ENCODE data around the gene RTN4RL2.

The RTN4RL2 gene

DNA sequence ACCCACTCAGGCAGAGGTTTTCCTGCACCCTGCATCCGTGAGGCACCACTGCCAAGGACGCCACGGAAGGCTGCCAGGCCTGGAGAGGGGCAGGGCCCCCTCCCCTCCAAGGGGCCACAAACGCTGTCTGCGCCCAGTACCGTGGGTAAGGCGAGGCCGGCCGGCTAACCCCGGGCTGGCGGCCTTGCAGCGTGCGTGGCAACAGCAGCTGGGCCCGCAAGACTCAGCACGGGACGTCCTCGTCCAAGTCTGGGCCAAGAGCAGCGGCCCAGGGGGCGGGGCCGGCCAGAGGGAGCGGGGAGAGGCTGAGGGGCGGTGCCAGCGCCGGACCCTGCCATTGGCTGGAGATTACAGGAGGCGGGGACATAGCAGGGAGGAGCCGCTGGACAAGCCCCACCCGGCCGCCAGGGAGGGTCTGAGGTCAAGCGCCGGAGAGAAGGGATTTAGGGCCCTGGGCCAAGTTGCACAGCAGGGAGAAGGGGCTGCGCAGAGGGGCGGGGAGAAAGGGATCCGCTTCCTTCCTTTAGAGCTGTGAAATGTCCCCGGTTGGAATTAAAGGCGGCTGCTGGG, 39.2 kb downstream of the RTN4RL2 start:
- no peak for TF ChIP-seq ZFX (IDR thresholded peaks at IDR 0.05)
- TF ChIP-seq, protein P1, sequence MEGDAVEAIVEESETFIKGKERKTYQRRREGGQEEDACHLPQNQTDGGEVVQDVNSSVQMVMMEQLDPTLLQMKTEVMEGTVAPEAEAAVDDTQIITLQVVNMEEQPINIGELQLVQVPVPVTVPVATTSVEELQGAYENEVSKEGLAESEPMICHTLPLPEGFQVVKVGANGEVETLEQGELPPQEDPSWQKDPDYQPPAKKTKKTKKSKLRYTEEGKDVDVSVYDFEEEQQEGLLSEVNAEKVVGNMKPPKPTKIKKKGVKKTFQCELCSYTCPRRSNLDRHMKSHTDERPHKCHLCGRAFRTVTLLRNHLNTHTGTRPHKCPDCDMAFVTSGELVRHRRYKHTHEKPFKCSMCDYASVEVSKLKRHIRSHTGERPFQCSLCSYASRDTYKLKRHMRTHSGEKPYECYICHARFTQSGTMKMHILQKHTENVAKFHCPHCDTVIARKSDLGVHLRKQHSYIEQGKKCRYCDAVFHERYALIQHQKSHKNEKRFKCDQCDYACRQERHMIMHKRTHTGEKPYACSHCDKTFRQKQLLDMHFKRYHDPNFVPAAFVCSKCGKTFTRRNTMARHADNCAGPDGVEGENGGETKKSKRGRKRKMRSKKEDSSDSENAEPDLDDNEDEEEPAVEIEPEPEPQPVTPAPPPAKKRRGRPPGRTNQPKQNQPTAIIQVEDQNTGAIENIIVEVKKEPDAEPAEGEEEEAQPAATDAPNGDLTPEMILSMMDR (conservative IDR thresholded peaks at IDR 0.05), result no peak
- H3K27ac ChIP-seq, result peak overlapping the region; percentile 86

- TF ChIP-seq ZFX (IDR thresholded peaks at IDR 0.05), result no peak
- TF ChIP-seq, protein P1 (conservative IDR thresholded peaks at IDR 0.05), result no peak
- H3K27ac ChIP-seq, result peak overlapping the region; percentile 86
Measured at GRCh38 chr11:57499983-57500461, 39.7 kb downstream of the RTN4RL2 start.

- TF ChIP-seq ZFX (IDR thresholded peaks at IDR 0.05), result no peak
- TF ChIP-seq, protein P1 (conservative IDR thresholded peaks at IDR 0.05), result no peak
- peak overlapping the region; percentile 86 for H3K27ac ChIP-seq
Measured at GRCh38 chr11:57500515-57500914, 40.2 kb downstream of the RTN4RL2 start.

GRCh38 chr11:57500926-57501325, 40.6 kb downstream of the RTN4RL2 start:
- peak overlapping the region; percentile 86 for H3K27ac ChIP-seq
- TF ChIP-seq, protein P1 (conservative IDR thresholded peaks at IDR 0.05), result no peak
- no peak for TF ChIP-seq ZFX (IDR thresholded peaks at IDR 0.05)

GRCh38 chr11:57501953-57502352, 41.6 kb downstream of the RTN4RL2 start:
- no peak for TF ChIP-seq ZFX (IDR thresholded peaks at IDR 0.05)
- TF ChIP-seq, protein P1 (conservative IDR thresholded peaks at IDR 0.05), result no peak
- peak overlapping the region; percentile 86 for H3K27ac ChIP-seq

DNA sequence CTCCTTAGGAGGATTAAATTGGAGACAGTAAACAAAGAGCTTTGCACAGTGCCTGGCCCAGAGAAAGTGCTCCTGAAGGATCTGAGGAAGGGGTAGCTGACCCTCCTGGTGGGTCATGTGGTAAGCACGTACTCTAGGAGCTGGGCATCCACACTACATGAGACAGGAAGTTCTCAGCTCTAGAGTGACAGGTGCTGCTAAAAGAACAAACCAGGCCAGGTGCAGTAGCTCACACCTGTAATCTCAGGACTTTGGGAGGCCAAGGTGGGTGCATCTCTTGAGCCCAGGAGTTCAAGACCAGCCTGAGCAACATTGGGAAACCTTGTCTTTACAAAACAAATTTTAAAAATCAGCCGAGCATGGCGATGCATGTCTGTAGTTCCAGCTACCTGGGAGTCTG, 42.0 kb downstream of the RTN4RL2 start:
- TF ChIP-seq, protein P1 (conservative IDR thresholded peaks at IDR 0.05), result no peak
- TF ChIP-seq ZFX (IDR thresholded peaks at IDR 0.05), result no peak
- H3K27ac ChIP-seq, result peak overlapping the region; percentile 86

DNA sequence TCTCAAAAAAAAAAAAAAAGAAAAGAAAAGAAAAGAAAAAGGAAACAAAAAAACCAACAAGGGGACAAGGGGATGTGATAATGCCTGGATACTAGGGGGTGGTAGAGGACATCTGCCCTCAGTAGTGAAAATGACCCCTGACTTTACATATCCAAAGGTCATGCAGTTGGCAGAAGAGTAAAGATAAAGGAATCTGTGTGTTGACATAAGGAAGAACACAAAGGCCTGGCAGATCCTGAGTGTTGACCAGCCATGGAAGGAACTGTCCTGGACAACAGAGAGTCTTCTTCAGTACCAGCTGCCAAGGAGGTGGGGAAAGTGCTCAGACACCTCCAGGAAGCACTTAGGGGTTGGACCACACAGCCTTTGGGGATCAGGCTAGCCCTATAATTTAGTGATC, 42.5 kb downstream of the RTN4RL2 start:
- H3K27ac ChIP-seq, result peak overlapping the region; percentile 86

More for the DNA sequence above, 42.5 kb downstream of the RTN4RL2 start:
- TF ChIP-seq, protein P1 (conservative IDR thresholded peaks at IDR 0.05), result no peak
- TF ChIP-seq ZFX (IDR thresholded peaks at IDR 0.05), result no peak
